Measurements from ENCODE around the gene SHANK2.
"Not testable (repeated sequence)": the region's sequence is repeated elsewhere in the genome, so short reads cannot be mapped to it uniquely, and the experiment has no call there.

SHANK2 gene

DNA sequence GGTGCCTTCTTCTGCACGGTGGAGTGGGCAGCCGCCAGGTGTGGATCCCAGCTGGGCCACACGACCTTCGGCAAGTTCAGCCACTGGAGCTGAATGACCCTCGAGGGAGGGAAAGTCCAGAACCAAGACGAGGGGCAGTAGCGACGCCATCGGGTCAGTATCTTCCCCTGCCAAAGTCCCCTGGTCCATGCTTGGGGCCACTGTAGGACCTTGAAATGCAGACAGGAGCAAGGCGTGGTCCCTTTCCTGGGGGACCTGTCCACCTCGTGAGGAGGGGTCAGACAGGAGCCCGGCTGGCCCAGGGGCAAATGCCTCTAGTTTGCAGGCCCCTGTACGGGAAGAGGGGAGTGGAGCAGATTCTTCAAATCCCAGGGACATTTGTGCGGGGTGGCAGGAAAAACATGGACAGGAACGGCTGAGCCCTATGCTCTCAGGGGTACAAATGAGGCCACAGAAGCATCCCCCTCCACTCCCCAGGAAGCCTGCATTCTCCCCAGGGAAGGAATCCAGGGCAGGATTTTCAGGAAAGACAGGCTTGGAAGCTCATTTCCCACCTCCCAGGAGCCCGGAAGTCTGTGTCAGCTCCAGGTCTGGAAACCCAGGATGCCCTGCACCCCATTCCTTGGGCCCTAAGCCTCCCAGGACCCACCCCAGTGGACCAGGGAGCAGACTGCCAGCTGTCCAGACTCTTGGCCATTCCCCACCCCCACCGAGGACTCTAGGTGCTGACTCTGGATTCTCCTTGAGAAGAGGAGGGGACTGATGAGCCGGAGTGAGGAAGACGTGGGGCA is 6.6 kb downstream of the SHANK2 start:
- no peak for DNase-seq (ENCODE audit: low read depth in 2 of 2)

DNA sequence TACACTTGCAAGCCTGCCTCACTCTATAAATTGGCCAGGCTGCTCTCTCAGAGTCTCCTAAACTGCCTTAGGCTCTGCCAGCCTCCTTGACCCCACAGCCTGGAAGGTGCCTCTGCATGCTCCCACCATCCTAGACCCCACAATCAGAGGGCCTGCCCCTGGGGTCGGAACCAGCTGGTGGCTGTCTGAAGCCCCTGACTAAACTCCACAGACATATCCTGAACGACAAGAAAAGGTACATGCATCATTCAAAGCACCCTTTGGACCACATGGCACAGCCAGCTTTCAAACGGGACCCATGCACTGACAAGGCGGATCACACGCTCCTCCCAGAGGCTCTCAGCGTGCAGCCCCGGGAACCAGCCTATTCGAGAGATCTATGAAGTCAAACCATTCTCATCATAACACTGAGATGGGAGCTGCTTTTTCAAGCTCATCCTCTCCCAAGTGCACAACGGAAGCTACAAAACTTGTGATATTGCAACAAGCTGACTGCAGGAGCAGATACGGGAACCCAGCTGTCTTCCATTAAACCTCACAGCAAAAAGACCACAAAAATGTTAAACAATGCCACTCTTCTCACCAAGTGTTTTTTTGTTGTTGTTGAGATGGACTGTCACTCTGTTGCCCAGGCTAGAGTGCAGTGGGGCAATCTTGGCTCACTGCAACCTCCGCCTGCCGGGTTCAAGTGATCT is 8.1 kb downstream of the SHANK2 start:
- no peak for DNase-seq (ENCODE audit: low read depth in 2 of 2)

DNA sequence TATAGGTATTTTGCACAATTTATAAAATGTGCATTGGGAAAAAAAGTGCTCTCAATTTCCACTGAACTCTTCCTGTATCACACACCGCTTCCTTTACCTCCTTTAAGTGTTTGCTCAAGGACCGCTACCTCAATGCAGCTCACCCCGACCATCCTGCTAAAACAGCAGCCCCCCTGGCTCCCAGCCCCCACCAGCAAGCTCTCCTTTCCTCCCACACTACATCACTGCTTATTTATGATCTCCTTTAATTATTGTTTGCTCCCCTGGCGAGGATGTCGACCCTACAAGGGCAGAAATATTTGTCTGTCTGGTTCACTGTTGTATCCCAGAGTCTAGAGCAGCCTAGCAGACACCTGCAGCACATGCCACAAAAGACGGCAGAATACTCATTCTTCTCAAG is 10.0 kb downstream of the SHANK2 start:
- no peak for DNase-seq (ENCODE audit: low read depth in 2 of 2)

DNA sequence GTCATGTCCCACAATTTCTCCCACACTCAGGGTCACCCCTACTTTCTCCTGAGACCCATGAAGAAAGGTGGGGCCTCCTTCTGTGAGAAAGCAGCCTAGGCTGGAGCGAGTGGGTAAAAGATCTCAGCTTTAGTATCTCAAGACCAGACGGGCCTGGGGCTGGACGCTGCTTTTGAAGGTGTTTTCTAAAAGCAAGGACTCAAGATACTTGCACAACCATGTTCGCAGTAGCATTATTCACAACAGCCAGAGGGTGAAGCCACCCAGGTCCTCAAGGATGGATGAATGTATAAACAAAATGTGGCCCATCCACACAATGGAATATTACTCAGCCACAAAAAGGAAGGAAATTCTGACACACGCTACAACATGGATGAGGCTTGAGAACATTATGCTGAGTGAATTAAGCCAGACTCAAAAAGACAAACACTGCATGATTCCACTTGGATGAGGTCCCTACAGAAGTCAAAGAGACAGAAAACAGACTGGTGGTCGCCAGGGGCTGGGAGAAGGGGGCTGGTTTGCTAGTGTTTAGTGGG is 10.6 kb downstream of the SHANK2 start:
- DNase-seq (ENCODE audit: low read depth in 2 of 2): no peak

DNA sequence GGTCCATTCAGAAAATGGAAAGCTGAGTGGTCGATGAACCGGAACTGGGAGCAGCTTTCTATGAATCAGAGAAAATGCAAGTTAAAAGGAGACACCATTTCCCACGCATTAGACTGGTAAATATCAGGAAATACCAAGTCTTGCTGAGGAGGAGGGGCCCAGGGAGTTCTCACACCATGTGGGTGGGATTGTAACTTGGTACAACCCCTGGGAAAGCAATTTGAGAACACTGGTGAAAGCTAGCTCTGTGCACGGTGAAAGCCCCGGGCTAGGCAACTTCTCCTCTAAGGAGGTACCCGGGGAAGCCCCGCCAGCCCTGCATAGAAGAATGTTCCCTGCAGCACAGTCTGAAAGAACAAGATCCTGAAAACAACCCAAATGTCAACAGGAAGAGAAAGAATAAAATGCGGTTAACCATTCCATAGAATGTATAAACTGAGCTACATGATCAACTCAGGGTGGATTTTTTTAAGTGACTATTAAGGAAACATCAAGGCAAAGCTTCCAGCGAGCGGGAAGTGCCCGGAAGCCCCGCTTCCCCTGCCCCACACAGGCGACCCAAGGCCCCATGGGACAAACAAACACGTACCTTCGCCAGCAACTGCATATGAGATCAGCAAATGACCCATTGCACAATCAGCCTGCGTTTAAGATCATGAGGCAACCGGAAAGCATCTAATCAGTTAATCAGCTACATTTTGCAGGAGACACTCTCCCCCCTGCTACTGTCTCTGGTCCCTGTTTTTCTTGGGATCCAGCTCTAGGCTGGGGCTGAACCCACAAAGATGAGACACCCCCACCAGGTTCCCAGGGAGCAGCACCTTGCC is 11.3 kb downstream of the SHANK2 start:
- no peak for DNase-seq (ENCODE audit: low read depth in 2 of 2)

DNA sequence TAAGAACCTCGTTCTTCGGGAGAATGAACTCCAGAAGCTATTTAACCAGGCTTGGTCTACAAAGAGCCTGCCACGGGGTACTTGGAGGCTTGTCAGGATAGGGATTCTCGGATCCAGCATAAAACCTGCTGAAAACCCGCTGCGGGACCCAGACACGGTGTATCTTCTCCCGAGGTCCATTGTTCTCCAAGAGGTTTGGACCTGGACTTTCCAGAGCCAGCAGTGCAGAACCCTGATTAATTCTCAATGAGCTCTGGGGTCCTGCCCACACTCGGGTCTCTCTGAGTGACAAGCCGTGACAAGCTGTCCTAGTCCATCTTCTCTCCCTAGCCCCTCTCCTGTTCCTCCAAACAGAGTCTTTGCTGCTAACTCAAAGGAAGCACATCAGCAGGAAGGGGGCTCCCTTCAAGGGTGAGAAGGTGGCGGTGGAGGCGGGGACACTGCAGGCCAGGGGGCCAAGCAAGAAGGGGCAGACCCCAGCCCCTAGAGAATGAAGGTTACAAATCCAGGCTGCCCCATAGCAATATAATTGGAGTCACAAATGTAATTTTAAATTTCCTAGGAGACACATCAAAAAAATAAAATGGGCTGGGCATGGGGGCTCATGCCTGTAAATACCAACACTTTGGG is 12.2 kb downstream of the SHANK2 start:
- no peak for DNase-seq (ENCODE audit: low read depth in 2 of 2)

DNA sequence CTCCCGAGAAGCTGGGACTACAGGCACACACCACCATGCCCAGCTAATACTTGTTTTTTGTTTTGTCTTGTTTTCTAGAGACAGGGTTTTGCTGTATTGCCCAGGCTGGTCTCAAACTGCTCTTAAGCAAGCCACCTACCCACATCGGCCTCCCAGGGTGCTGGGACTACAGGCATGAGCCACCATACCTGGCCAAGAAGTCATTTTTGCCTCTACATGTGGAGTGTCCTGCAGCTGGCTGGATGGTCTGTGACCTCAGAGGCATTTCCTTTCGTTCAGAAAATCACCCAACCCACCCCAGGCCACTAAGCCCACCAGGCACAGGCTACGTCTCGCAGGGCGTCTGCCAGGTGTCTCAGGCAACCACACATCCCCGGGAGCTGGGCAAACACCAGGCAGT is 12.8 kb downstream of the SHANK2 start:
- DNase-seq (ENCODE audit: low read depth in 2 of 2): no peak

DNA sequence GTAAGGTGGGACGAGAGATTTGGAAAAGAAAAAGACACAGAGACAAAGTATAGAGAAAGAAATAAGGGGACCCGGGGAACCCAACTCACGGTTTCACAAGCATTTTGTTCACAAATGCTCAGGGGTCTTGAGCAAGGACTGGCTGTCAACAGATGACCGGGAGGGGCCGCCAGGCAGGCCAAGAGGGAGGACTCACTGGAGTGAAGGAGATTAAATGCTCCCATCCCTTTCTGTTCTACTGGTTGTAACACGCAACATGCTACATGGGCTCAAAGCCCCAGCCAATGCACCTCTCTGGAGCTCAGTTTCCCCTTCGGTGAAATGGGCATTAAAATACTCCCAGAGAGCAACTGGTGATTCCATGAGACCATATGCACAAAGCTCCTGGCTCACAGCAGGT is 13.4 kb downstream of the SHANK2 start:
- DNase-seq (ENCODE audit: low read depth in 2 of 2): no peak

DNA sequence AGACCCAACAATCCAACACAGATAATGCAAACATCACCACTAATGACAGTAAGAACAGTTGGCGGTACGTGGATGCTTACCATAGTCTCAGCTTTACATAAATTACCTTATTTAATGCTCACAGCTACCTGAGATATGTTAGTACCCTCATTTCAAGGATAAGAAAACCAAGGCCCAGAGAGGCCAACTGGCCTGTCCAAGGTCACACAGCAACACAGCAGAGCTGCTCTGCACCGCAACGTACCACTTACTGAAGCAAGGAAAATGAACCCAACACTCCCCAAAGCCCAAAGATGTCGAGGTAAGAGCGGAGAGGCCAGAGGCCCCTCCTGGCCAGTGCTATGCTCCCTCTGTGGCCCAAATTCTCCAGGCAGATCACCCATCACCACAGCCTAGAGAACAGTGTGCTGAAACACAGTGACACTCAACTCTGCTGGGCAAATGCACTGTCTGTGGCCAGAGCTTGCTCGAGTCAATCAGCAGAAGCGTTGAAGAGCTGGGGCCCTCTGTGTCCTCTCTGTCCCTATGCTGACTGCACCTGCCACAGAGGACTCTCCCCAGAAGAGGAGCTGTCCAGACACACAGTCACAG is 14.0 kb downstream of the SHANK2 start:
- no peak for DNase-seq (ENCODE audit: low read depth in 2 of 2)

DNA sequence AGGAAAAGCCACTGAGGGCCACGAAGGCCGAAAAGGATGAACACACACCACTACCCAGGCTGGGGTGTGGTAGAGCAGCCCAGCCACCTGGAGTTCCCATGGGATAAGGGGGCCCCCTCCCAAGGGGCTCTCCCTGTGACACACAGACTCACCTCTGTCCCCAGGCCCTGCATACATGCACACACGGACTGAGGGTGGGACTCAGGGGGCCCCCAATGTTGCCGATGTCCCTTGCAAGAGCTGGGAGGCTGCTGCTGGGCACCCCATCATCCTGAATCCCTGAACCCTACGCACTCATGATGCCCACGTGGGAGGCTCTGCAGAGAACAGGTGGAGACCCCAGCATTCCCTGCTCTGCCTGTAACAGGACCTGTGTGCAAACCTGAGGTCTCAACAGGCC is 14.5 kb downstream of the SHANK2 start:
- no peak for DNase-seq (ENCODE audit: low read depth in 2 of 2)

DNA sequence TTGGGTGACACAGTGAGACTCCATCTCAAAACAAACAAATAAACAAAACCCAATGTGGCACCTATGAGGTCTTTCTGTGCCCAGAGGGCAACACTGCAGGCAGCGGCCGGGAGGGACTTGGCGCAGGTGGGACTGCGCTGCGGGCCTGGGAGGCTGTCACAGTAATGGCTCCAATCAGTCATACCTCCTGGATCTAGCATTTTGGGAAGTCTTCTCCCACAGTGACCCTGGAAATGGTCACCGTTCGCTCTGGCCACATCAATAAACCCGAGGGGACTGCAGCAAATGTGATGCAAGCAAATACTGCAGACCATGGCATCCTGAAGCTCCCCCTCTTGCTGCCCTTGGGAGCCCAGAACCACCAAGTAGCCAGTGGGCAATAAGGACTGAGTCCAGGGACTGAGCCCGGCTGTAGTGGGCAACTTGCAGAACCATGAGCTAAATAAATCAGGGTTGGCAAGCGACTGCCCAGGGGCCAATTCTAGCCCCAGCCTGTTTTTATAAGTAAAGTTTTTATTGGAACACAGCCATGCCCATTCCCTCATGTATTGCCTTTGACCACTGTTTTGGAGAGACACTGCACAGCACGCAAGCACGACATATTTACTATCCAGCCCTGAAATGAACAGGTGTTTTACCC is 15.4 kb downstream of the SHANK2 start:
- DNase-seq (ENCODE audit: low read depth in 2 of 2): no peak

DNA sequence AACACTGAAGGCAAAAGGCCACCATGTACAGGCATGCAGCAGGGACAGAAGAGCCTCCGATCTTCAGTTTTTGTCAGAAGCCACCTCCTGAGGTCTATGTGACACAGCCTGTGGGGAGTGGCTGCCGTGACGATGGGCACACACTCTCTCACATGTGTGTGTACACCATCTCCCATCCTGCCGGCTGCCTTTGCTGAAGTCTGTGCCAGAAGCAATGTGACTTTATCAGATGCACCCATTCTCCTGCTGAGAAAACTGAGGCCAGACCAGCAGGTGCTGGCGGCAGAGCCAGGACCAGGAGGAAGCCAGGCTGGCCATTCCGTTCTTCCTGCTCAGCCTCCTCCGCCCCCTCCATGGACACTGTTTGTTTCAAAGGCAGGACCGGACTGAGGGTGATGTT is 16.7 kb downstream of the SHANK2 start:
- DNase-seq (ENCODE audit: low read depth in 2 of 2): no peak

DNA sequence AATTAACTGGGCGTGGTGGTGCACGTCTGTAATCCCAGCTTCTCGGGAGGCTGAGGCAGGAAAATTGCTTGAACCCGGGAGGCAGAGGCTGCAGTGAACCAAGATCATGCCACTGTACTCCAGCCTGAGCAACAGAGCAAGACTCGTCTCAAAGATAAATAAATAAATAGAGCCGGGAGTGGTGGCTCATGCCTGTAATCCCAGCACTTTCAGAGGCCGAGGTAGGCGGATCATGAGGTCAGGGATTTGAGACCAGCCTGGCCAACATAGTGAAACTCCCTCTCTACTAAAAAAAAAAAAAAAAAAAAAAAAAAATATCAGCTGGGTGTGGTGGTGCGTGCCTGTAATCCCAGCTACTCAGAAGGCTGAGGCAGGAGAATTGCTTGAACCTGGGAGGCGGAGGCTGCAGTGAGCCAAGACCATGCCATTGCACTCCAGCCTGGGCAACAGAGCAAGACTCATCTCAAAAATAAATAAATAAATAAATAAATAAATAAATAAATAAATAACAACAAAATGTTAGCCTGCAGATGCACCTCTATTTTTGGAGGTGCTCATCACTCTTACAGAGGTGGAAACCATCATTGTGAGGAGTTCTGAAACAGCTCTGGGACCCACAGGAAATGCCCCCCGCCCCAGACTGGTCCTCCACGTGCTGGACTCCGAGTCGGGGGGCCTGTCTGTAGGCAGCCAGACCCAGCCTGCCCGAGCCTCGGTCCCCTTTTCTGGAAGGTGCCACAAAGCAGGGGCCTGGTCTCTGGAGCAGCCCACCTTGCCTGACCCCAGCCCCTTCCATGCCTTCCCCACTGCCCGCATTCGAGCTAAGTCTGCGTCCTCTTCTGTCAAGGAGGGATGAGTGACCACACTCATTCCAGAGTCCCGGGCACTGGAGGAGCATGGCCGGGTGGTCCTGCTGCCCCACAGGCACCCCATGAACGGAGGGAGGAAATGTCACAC is 18.2 kb downstream of the SHANK2 start:
- DNase-seq (ENCODE audit: low read depth in 2 of 2): not testable (repeated sequence)

DNA sequence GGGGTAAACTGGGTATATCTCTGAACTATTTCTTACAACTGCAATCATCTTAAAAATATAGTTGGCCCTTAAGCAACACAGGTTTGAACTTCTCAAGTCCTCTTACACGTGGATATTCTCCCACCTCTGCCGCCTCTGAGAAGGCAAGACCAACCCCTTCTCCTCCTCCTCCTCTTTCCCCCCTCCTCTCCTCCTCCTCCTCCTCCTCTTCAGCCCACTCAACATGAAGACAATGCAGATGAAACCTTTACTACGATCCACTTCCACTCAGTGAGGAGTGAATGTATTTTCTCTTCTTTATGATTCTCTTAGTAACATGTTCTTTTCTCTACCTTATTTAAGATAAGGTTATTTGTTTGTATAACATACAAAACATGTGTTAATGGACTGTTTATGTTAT is 20.0 kb downstream of the SHANK2 start:
- no peak for DNase-seq (ENCODE audit: low read depth in 2 of 2)

DNA sequence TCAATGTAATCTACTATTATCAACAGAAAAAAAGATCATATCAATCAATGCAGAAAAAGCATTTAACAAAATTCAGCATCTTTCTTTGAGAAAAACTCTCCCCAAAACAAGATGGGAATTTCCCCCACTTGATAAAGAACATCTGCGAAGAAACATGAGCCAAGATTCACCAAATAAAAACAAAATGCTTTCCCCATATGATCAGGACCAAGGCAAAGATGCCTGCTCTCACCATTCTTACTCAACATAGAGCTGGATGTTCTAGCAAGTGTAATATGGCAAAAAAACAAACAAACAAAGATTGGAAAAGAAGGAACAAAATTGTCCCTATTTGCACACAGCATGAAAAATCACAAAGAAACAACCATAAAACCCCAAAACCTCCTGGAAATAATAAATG is 23.4 kb downstream of the SHANK2 start:
- DNase-seq (ENCODE audit: low read depth in 2 of 2): no peak

DNA sequence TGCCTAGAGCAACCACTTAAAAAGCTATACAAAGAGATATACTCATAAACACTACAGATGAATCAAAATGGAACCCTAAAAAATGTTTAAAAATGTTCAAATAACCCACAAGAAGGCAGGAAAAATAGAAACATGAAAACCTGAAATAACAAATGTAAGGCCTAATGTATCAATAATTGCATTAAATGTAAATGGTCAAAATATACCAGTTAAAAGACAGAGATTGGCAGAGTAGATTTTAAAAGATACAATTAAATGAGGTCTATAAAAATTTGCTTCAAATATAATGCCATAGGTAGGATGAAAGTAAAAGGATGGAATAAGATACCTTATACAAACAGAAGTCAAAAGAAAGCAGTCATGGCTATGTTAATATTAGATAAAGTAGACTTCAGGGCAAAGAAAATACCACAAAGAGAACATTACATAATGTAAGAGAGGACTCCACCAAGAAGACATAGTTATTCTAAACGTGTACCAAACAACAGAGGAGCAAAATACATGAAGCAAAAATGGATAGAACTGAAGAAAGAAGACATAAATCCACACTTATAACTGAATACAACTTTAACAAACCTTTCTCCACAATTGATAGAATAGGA is 25.2 kb downstream of the SHANK2 start:
- DNase-seq (ENCODE audit: low read depth in 2 of 2): no peak

DNA sequence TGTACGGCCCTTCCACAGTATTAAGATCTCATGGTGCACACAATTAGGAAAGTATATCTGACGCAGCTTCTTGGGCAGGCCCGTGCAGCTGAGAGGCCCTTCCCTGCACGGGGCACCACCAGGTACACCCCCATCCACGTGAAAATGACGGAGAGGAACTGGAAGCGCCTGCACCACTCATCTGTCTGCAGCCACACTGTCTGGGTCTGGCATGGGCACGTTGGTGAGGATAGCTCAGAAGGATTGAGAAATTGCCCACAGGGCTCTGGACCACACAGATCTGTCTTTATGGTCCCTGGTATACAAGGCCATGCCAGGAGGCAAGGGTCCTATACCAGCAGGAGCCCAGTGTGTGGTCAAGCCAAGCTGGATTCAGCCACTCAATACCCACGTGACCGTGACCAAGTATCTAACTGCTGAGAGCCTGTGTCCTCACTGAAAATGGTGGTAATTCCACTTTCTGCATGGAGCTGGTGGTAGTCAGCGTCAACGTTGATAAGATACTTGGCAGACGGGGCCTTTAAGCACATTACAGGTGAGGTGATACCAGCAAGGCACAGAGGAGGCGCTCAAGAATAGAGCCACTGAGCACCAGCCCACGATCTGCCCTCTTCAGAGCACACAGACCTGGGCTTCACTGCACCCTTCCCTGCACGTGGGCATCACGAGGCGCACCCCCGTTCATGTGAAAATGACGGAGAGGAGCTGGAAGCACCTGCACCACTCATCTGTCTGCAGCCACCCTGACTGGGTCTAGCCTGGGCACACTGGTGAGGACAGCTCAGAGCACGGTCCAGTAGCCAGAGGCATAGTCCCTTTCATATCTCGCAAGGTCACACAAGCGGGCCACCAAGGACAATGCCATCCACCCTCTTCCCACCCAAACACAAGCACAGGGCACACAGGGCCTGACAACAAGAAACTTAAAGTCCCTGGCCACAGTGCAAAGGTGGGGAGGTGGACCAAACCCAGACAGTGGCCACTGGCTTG is 28.4 kb downstream of the SHANK2 start:
- no peak for DNase-seq (ENCODE audit: low read depth in 2 of 2)

DNA sequence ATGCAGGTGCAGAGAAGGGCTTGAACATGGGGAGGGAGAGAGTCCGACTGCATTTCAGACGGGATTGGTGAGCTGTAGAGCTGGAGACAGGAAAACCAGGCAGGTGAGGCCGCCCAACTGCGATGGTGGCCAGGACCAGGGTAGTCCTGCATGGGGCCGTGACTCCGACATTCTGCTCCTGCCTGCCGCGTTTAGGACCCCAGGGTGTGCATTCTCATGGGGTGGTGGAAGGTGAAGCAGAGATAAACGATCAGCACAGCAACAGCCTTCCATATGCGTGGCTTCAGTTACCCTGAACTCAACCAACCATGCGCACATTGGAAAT is 29.3 kb downstream of the SHANK2 start:
- DNase-seq (ENCODE audit: low read depth in 2 of 2): no peak

Data from stimulated activated CD4-positive, alpha-beta T cell treated with anti-CD3 and anti-CD28 coated beads, Interleukin-1b, Interleukin-23, amount 100 ng/mL, for 1 hour (primary cell).